GM12891 (cell line): ENCODE results near the gene NEFH.

Experiments
- DNase-seq: peaks from one replicate; pipeline ENCODE4 v3.0.0; 2011; ENCODE audit warnings: low spot score; ENCODE audit not compliant: insufficient read length
- FAIRE-seq: peaks from 2 replicates; lab custom pipeline; 2011; peaks lifted over from hg19 to GRCh38; lab: Jason Lieb, UNC
- PAX5 ChIP-seq: IDR thresholded peaks from 2 replicates; pipeline ENCODE4 v1.6.1; 2011; ENCODE audit warnings: low read length, moderate library complexity, mild to moderate bottlenecking; ENCODE audit not compliant: insufficient read depth, severe bottlenecking
- POLR2A ChIP-seq: IDR thresholded peaks from 2 replicates; pipeline ENCODE4 v1.6.1; 2011; ENCODE audit warnings: low read depth, low read length, control low read depth
- POLR2AphosphoS5 ChIP-seq: IDR thresholded peaks from 2 replicates; pipeline ENCODE4 v1.6.1; 2011; ENCODE audit warnings: low read depth, low read length, control low read depth
- POU2F2 ChIP-seq: IDR thresholded peaks from 2 replicates; pipeline ENCODE4 v1.6.1; 2011; ENCODE audit warnings: low read depth, mild to moderate bottlenecking, control low read depth, low read length, moderate library complexity
- SPI1 ChIP-seq: IDR thresholded peaks from 2 replicates; pipeline ENCODE4 v1.6.1; 2011; ENCODE audit warnings: low read depth, low read length, control low read depth
- TAF1 ChIP-seq: IDR thresholded peaks from 2 replicates; pipeline ENCODE4 v1.6.1; 2011; ENCODE audit warnings: low read depth, low read length, control low read depth

Gene NEFH

DNA sequence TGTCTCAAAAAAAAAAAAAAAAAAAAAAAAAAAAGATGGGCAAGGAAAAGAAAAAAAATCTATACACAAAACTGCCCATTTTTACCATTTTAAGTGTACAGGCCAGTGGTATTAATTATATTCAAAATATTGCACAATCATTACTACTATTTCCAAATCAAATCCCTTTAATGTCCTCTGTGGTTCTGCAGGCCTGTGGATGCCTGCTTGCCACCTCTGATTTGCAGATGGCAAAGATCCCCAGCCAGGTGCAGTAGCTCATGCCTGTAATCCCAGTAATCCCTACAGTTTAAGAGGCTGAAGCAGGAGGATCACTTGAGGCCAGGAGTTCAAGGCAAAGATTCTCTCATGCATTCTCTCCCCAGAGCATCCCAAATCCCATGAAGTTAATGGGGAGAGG, 21.5 kb upstream of the NEFH start:
- no peak for FAIRE-seq
- no peak for DNase-seq
- TF ChIP-seq POLR2AphosphoS5, result no peak
- TF ChIP-seq SPI1, result no peak
- TF ChIP-seq POU2F2, result no peak
- no peak for TF ChIP-seq TAF1
- TF ChIP-seq POLR2A, result no peak
- TF ChIP-seq PAX5, result no peak

DNA sequence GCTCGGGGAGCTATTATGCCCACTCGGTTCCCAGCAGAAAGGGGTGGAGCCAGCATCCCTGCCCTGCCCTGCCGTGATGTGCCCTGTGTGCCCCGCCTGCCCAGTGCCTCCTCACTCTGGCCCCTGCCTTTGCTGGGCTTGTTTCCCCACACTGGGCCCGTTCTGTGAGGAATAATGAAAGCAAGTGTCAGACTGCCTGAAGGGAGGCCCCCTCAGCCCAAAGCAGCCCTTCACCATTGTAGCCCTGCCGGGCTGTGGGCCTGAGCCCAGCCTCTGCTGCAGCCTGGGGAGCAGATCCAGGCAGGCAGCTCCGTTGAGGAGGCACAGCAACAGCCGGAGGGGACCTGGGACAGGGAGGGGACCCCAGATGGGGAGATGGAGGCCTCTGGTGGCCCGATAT, 20.2 kb upstream of the NEFH start:
- TF ChIP-seq POLR2A (no peak), TAF1 (no peak), PAX5 (no peak), SPI1 (no peak), POU2F2 (no peak), POLR2AphosphoS5 (no peak)
- no peak for FAIRE-seq

DNA sequence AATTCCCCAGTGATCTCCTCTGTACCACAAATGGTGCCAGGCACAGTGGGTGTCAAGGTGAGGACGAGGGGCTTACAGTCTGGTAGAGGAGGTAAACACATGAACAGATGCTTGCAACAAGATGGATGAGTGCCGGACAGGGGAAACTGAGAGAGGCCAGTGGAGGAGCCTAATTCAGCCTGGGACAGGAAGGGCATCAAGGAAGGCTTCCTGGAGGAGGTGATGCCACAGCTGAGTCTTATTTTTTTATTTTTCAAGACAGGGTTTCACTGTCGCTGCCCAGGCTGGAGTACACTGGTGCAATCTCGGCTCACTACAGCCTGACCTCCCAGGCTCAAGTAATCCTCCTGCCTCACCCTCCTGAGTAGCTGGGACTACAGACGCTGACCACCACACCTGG, 18.8 kb upstream of the NEFH start:
- TF ChIP-seq POLR2A (no peak), SPI1 (no peak), POLR2AphosphoS5 (no peak), PAX5 (no peak), POU2F2 (no peak), TAF1 (no peak)
- DNase-seq (no peak), FAIRE-seq (no peak)

More for the DNA sequence above, 20.2 kb upstream of the NEFH start:
- DNase-seq, result no peak

DNA sequence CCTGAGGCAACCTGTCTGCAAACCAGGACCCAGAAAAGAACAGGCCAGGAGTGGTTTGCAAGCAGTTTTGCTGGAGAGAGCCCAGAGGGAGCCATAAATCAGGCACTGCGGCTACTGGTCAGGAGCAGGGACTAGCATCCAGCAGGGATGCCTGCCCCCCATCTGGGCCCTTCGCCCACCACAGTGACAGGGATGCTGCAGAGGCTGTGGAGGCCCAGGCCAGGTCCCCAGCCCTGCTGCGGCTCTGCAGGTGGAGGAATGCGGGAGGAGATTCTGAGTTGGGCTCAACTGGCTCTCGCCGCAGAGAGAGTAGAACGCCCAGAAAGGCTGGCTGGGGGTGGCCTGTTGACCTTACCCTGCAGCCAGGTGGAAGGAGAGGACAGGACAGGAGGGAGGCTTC, 16.4 kb upstream of the NEFH start:
- FAIRE-seq (no peak), DNase-seq (no peak)
- no peak for TF ChIP-seq POLR2AphosphoS5
- no peak for TF ChIP-seq PAX5
- TF ChIP-seq TAF1, result no peak
- TF ChIP-seq SPI1, result no peak
- no peak for TF ChIP-seq POU2F2
- no peak for TF ChIP-seq POLR2A

DNA sequence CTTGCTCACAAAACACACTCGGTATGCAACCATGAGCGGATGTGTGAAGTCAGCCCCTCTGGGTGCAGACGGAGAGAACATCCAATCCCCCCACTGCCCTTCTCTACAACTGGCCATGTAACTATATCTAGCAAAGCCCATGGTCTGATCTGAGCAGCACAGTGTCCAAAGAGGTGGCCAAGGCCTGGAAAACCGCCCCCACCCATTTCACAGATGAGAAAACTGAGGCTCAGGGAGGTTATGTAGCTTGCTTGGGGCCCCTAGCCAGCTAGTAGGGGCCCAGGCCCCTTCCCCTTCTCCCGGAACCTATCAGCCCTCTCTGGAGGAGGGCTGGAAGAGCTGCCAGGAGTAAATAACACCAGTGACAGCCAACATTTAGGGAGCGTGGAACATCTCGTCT, 15.4 kb upstream of the NEFH start:
- no peak for FAIRE-seq
- DNase-seq, result no peak
- TF ChIP-seq PAX5, result no peak
- TF ChIP-seq POLR2A, result no peak
- TF ChIP-seq POU2F2, result no peak
- TF ChIP-seq SPI1, result no peak
- no peak for TF ChIP-seq POLR2AphosphoS5
- no peak for TF ChIP-seq TAF1

DNA sequence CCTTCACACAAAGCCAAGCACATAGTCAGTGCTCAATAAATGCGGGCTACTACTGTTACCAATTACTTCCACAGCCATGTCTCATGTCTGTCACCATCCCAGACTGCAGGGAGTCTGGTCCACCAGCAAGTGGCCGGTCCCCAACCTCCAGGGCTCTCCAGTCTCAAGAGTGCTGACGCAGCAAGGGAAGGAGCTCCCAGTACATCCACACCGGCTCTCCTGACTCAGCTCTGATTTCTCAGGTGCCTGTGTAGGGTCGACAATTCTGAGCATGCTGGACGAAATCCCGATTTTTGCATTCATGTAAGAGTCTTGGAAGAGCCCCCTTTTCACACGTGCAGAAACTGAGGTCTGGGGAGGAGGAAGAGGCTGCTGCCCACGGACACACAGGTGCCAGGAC, 10.3 kb upstream of the NEFH start:
- TF ChIP-seq PAX5, result no peak
- no peak for TF ChIP-seq SPI1
- TF ChIP-seq TAF1, result no peak
- TF ChIP-seq POLR2A, result no peak
- no peak for TF ChIP-seq POU2F2
- TF ChIP-seq POLR2AphosphoS5, result no peak

DNA sequence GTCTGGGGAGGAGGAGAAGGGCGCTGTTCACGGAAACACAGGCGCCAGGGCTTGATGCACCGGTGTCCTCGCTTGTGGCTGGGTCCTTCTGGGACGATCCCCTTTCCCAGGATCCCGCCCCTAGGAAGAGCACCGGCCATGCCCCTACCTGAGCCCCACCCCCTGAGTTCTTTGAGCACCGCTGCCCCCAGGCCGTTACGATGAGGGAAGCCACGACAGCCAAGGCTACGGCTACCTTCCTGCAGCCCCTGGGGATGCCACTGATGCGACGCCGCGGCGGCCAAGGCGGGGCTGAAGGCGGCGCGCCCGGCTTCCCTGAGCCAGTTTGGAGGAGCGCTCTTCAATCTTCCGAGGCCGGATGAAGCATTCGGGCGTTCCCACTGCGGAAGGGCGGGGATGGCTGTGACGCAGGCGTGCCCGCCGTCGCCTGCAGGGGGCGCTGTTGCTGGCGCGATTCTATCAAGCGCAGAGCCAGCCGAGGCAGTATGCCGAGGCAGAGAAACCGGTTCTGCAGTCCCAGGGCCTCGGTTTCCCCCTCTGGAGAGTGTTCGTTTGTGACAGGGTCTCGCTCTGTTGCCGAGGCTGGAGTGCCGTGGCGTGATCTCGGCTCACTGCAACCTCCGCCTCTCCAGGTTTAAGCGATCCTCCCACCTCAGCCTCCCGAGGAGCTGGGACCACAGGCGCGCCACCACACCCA, 9.7 kb upstream of the NEFH start:
- FAIRE-seq (peak; percentile 59), DNase-seq (peak; percentile 64)
- no peak for TF ChIP-seq SPI1

More for the DNA sequence above, 10.3 kb upstream of the NEFH start:
- FAIRE-seq (no peak), DNase-seq (no peak)

DNA sequence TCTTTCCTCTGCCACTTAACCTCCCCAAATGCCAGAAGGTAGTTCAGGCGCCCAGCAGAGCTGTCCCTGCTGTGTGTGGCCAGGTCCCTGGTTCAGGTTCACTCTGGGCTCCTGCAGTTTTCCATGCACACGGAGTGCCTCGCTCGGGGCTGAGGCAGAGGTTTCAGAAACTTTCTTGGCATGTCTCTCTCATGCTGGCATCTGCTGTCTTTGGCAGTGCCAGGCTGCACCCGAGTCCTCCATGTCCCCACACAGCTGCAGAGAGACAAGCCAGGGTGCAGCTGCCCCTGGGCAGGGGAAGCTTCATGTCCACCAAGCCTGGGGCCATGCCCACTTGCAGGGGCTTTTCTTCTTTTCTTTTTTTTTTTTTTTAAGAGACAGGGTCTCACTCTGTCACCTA, 7.0 kb upstream of the NEFH start:
- DNase-seq (no peak), FAIRE-seq (no peak)
- no peak for TF ChIP-seq PAX5
- TF ChIP-seq POLR2AphosphoS5, result no peak
- TF ChIP-seq POLR2A, result no peak
- TF ChIP-seq POU2F2, result no peak
- TF ChIP-seq SPI1, result no peak
- TF ChIP-seq TAF1, result no peak

DNA sequence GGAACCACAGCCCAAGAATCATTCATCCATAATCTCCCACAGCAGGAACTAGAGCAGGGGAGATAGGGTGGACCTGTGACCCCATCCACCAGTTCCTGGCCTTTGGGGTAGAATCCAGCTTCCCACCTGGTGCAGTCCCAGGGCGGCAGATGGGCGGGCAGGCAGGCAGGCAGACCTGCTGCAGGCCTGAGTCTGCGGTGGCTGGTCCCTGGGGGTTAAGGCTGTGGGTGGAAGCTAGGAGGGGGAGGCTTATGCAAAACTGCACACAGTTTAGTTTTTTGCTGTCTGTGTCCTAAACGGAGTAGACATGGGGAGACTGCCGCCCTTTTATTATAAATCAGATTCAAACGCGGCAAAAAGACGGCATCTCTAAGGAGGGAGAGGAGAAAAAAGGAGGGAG, 4.5 kb upstream of the NEFH start:
- TF ChIP-seq PAX5 (no peak), POU2F2 (peak; percentile 88)
- DNase-seq (no peak), FAIRE-seq (peak; percentile 84)

DNA sequence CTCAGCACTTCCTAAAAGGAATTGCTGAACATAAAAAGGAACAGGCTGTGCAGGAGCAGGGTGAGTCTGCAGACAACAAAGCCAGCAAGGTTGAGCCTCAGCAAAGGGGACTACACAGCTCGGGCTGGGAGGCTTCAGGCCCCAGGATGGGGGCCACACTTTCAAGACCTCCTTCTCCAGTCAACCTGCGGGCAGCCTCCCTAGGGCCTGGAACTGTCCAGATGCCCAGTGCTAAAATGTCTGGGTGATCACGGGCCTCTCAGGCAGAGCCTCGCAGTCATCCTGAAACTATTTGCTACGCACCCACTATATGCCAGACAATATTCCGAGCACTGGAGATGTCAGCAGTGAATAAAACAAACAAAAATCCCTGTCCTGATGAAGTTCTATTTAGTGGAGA, 3.9 kb upstream of the NEFH start:
- TF ChIP-seq POU2F2, result no peak
- TF ChIP-seq TAF1, result no peak
- no peak for TF ChIP-seq SPI1
- no peak for TF ChIP-seq PAX5
- no peak for TF ChIP-seq POLR2AphosphoS5
- no peak for TF ChIP-seq POLR2A
- peak; percentile 13 for FAIRE-seq
- DNase-seq, result no peak
